Sigmoid colon (tissue), 4 donors: Measurements from ENCODE around the gene CDT1.

Source experiments
- CTCF ChIP-seq, 4 experiments: fragments of 450-650 bp in 3 of 4; fragments of 200-600 bp in 1 of 4; IDR thresholded peaks; one replicate each; pipeline ENCODE4 v1.5.1; 2016 to 2019; ENCODE audit warnings: antibody characterized with exemption in 4 of 4, mild to moderate bottlenecking in 3 of 4, moderate library complexity in 2 of 4
- EP300 ChIP-seq, 4 donors: sonication (generic); formaldehyde crosslinking; IDR thresholded peaks; one replicate each; pipeline ENCODE4 v1.6.1; 2017; ENCODE audit warnings: antibody characterized with exemption in 4 of 4
- POLR2A ChIP-seq, 2 donors: fragments of 450-650 bp; IDR thresholded peaks; one replicate each; pipeline ENCODE4 v1.6.1; 2016; ENCODE audit warnings: antibody characterized with exemption in 2 of 2, mild to moderate bottlenecking in 2 of 2, moderate library complexity in 2 of 2
- POLR2AphosphoS5 ChIP-seq, 4 donors: sonication (generic); formaldehyde crosslinking; IDR thresholded peaks; one replicate each; pipeline ENCODE4 v1.6.1; 2017; ENCODE audit warnings: antibody characterized with exemption in 4 of 4

DNA sequence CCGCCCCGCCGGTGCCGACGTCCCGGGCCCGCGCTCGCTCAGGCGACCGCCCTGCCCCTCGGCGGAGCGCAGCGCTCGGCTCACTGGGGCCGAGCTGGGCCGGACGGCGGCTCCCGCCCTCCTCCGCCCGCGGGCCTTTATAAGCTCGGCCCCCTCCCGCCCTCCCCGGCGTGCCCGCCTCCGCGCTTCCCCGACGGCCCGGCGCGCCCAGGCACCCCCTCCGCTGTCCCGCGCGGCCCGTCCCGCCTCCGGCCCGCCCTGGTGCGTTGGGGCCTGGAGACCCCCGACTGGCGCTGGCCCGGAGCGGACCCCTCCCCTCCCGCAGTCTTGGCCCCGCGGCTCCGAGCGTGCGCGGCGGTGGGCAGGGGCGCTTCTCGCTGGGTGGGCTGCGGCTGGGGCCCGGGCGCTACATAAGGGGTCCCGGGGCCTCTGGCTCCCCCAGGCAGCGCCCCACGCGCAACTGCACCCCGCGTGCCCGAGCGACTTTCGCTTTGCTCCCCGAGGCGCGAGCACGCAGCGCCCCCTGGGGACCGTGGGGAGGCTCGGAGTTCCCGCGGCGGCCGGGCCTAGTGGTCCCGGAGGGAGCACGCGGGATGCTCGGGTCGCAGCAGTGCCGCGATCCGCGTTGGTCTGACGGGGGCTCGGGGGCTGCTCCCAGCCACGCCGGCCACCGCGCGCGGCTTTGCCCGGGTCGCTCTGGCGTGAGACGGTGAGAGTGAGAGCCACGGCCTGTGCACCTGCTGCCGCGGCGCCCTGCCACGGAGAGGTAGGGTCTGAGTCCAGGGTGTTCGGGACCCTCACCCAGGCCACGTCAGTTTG lies 18.3 kb upstream of the CDT1 start, which contains the start of gene PIEZO1:
- TF ChIP-seq CTCF (IDR thresholded peaks at IDR 0.05), result peak; percentile 85 to 98 (median 94)
- peak; percentile 60 to 93 (median 85) for TF ChIP-seq POLR2AphosphoS5 (IDR thresholded peaks at IDR 0.05)
- TF ChIP-seq POLR2A (IDR thresholded peaks at IDR 0.05), result no peak
- TF ChIP-seq EP300 (IDR thresholded peaks at IDR 0.05), result no peak
